HCT116 (cell line): ENCODE data around the gene MAP3K9. TPM values are rescaled to one million over a fixed set of nuclear protein-coding genes. Genes with fewer than 3 reads are reported as not detected.

Source experiments
- ATAC-seq: fragments of 200-7000 bp; cut with Tn5 transposase; 2 replicates; pipeline ENCODE4 v1.9.1; 2020; ENCODE audit warnings: mild to moderate bottlenecking, moderate library complexity
- BruUV-seq: library from RNA; stranded (reverse); fragments of 400-500 nt; replicated peaks from 2 replicates; lab custom pipeline; 2021; lab: Mats Ljungman, UMichigan
- CTCF ChIA-PET: fragments of 300-600 bp; sonication (Branson Sonifier 250); formaldehyde crosslinking; loops from one replicate; lab custom pipeline; 2021; ENCODE audit warnings: antibody characterized with exemption; lab: Charles Lee
- POLR2A ChIA-PET: fragments of 300-600, 350-600 bp; sonication (Branson Sonifier 250); formaldehyde crosslinking; loops from one replicate; lab custom pipeline; 2021; ENCODE audit warnings: antibody characterized with exemption; lab: Charles Lee
- RAD21 ChIA-PET, 2 experiments: fragments of 300-600 bp; sonication (Branson Sonifier 250); formaldehyde crosslinking; loops; one replicate each; lab custom pipeline; 2023; ENCODE audit warnings: low total read pairs in 2 of 2; ENCODE audit not compliant: uncharacterized antibody in 2 of 2, unreplicated experiment in 2 of 2, low non-redundant PET in 1 of 2; lab: Charles Lee
- DNase-seq: peaks from one replicate; pipeline ENCODE4 v3.0.0-alpha.2; 2010; ENCODE audit warnings: low read depth, low spot score
- H2AFZ ChIP-seq: fragments of 200-600 bp; shearing (Covaris generic), sonication (generic); 2 replicates; pipeline ENCODE4 v1.6.1; 2017; ENCODE audit warnings: low read depth, mixed run types, mixed read lengths, antibody characterized with exemption, low read length; ENCODE audit not compliant: poor library complexity, severe bottlenecking
- H3K27ac ChIP-seq: 2 replicates; pipeline ENCODE4 v1.5.1; 2012; ENCODE audit warnings: low read depth, low read length
- H3K27me3 ChIP-seq: fragments of 200-600 bp; sonication (generic); 2 replicates; pipeline ENCODE4 v1.6.1; 2016; ENCODE audit warnings: mixed run types, low read length, mixed read lengths; ENCODE audit not compliant: insufficient read depth
- H3K36me3 ChIP-seq, 2 experiments: fragments of 200-500 bp in 1 of 2; fragments of 200-600 bp in 1 of 2; sonication (Bioruptor generic) in 1 of 2; sonication (generic) in 1 of 2; 2 replicates each; pipeline versions ENCODE4 v1.5.1 to v1.6.1; 2014 to 2016; ENCODE audit warnings: low read length in 2 of 2, inconsistent platforms in 1 of 2, mixed read lengths in 1 of 2, mixed run types in 1 of 2; ENCODE audit not compliant: insufficient read depth in 2 of 2, control insufficient read depth in 1 of 2
- H3K4me1 ChIP-seq, 2 experiments: fragments of 200-600 bp in 1 of 2; sonication (generic) in 1 of 2; 2 replicates each; pipeline versions ENCODE4 v1.5.1 to v1.6.1; 2012 to 2017; ENCODE audit warnings: low read length in 2 of 2, inconsistent platforms in 1 of 2, mild to moderate bottlenecking in 1 of 2, mixed read lengths in 1 of 2, mixed run types in 1 of 2, moderate library complexity in 1 of 2; ENCODE audit not compliant: insufficient read depth in 2 of 2, control insufficient read depth in 1 of 2
- H3K4me2 ChIP-seq: fragments of 200-600 bp; sonication (generic); 2 replicates; pipeline ENCODE4 v1.6.1; 2017; ENCODE audit warnings: mixed run types, low read length, mixed read lengths
- H3K4me3 ChIP-seq, 2 experiments: fragments of 200-600 bp in 1 of 2; sonication (generic) in 1 of 2; replicated peaks in 1 of 2; 2 replicates each; pipeline ENCODE4 v1.5.1; 2011 to 2016; ENCODE audit warnings: low read length in 2 of 2, control low read depth in 1 of 2, low read depth in 1 of 2, mild to moderate bottlenecking in 1 of 2, mixed read lengths in 1 of 2, mixed run types in 1 of 2
- H3K79me2 ChIP-seq: fragments of 200-600 bp; sonication (generic); 2 replicates; pipeline ENCODE4 v1.6.1; 2017; ENCODE audit warnings: mild to moderate bottlenecking, mixed run types, low read length, moderate library complexity, mixed read lengths; ENCODE audit not compliant: insufficient read depth
- H3K9ac ChIP-seq: fragments of 200-600 bp; sonication (generic); 2 replicates; pipeline ENCODE4 v1.6.1; 2016; ENCODE audit warnings: low read length, mixed read lengths
- H3K9me2 ChIP-seq: fragments of 200-600 bp; sonication (generic), shearing (Covaris generic); 2 replicates; pipeline ENCODE4 v1.6.1; 2017; ENCODE audit warnings: mixed run types, mild to moderate bottlenecking, moderate library complexity; ENCODE audit not compliant: insufficient read depth
- H3K9me3 ChIP-seq, 2 experiments: fragments of 200-500 bp in 1 of 2; fragments of 200-600 bp in 1 of 2; sonication (Bioruptor generic) in 1 of 2; sonication (generic) in 1 of 2; 2 replicates each; pipeline ENCODE4 v1.6.1; 2014 to 2017; ENCODE audit warnings: low read length in 2 of 2, mixed read lengths in 2 of 2, inconsistent platforms in 1 of 2, low read depth in 1 of 2, mild to moderate bottlenecking in 1 of 2, mixed run types in 1 of 2, moderate library complexity in 1 of 2; ENCODE audit not compliant: control insufficient read depth in 1 of 2, insufficient read depth in 1 of 2
- H4K20me1 ChIP-seq: fragments of 200-600 bp; sonication (generic), shearing (Covaris generic); 2 replicates; pipeline ENCODE4 v1.6.1; 2017; ENCODE audit warnings: mixed run types, mild to moderate bottlenecking, moderate library complexity; ENCODE audit not compliant: insufficient read depth
- CEBPB ChIP-seq: IDR thresholded peaks from 2 replicates; pipeline ENCODE4 v1.6.1; 2012; ENCODE audit warnings: low read depth
- EGR1 ChIP-seq: IDR thresholded peaks from 2 replicates; pipeline ENCODE4 v1.6.1; 2012; ENCODE audit warnings: low read depth
- EZH2 ChIP-seq: fragments of 200-600 bp; sonication (generic); IDR thresholded peaks from 2 replicates; pipeline ENCODE4 v1.6.1; 2017; ENCODE audit warnings: antibody characterized with exemption, mixed run types
- FOSL1 ChIP-seq: IDR thresholded peaks from 2 replicates; pipeline ENCODE4 v1.6.1; 2012; ENCODE audit warnings: low read depth
- JUND ChIP-seq: IDR thresholded peaks from 2 replicates; pipeline ENCODE4 v1.6.1; 2012
- MAX ChIP-seq: IDR thresholded peaks from 2 replicates; pipeline ENCODE4 v1.6.1; 2012
- POLR2A ChIP-seq: IDR thresholded peaks from 2 replicates; pipeline ENCODE4 v1.7.0; 2011; ENCODE audit warnings: borderline replicate concordance; ENCODE audit not compliant: insufficient read depth, insufficient read length; ENCODE audit errors: extremely low read depth
- POLR2AphosphoS5 ChIP-seq: IDR thresholded peaks from 2 replicates; pipeline ENCODE4 v1.6.1; 2011; ENCODE audit warnings: mild to moderate bottlenecking, low read depth, low read length, moderate library complexity
- RAD21 ChIP-seq: IDR thresholded peaks from 2 replicates; pipeline ENCODE4 v1.6.1; 2012; ENCODE audit warnings: low read depth, mild to moderate bottlenecking
- SIN3A ChIP-seq: IDR thresholded peaks from 2 replicates; pipeline ENCODE4 v1.6.1; 2012; ENCODE audit warnings: low read depth
- SRF ChIP-seq: IDR thresholded peaks from 2 replicates; pipeline ENCODE4 v1.6.1; 2012; ENCODE audit warnings: low read depth
- TCF7L2 ChIP-seq: IDR thresholded peaks from 2 replicates; pipeline ENCODE4 v1.7.0; 2011; ENCODE audit warnings: borderline replicate concordance, inconsistent platforms; ENCODE audit not compliant: insufficient read depth, insufficient read length; ENCODE audit errors: extremely low read depth
- YY1 ChIP-seq: IDR thresholded peaks from 2 replicates; pipeline ENCODE4 v1.6.1; 2011; ENCODE audit warnings: low read length, low read depth, moderate library complexity, mild to moderate bottlenecking; ENCODE audit not compliant: insufficient replicate concordance; ENCODE audit errors: extremely low read depth
- ZBTB33 ChIP-seq: IDR thresholded peaks from 2 replicates; pipeline ENCODE4 v1.6.1; 2011; ENCODE audit warnings: mild to moderate bottlenecking, low read length, moderate library complexity; ENCODE audit not compliant: insufficient replicate concordance; ENCODE audit errors: extremely low read depth
- ZFX ChIP-seq: fragments of 450-650 bp; IDR thresholded peaks from 2 replicates; pipeline ENCODE4 v1.6.1; 2017
- ZNF274 ChIP-seq: fragments of 200-500 bp; sonication (Bioruptor generic); IDR thresholded peaks from 2 replicates; pipeline ENCODE4 v1.6.1; 2014; ENCODE audit warnings: mild to moderate bottlenecking, low read depth, low read length, inconsistent platforms
- intact Hi-C: fragments of 100-400 bp; cut with micrococcal nuclease; formaldehyde crosslinking; loops from 2 replicates; pipeline ENCODE4 v1.10.0; 2022
- total RNA-seq: library from RNA; stranded (reverse); gene quantifications from one replicate; pipeline ENCODE4 v1.2.1, GENCODE V29; 2021; ENCODE audit not compliant: unreplicated experiment
- TF ChIP-seq, protein P1 (sequence below): IDR thresholded peaks from 2 replicates; pipeline ENCODE4 v1.6.1; 2012

MAP3K9 gene
- total RNA-seq, 1 experiment from 2014 or later: 11.7 TPM

- DNase-seq: no peak
- POLR2A ChIA-PET: no interaction called here
- TF ChIP-seq SRF (no peak), TCF7L2 (no peak), CEBPB (no peak)
- TF ChIP-seq, all 23 proteins: peak for 0
- no peak overlapping the region for H3K27ac ChIP-seq
- H3K4me1 ChIP-seq: peaks cover 0 to 20% of the 10 kb centered on the region in 2 experiments; a peak in 2 of 4 replicates
- no peak overlapping the region for H3K4me3 ChIP-seq
- no peak overlapping the region for H2AFZ ChIP-seq
- no peak overlapping the region for H3K4me2 ChIP-seq
- H4K20me1 ChIP-seq: no peaks in the 10 kb centered on the region
- no peaks in the 10 kb centered on the region for H3K9me3 ChIP-seq
- no peaks in the 10 kb centered on the region for H3K36me3 ChIP-seq
- intact Hi-C loops: loop anchor here (10.0 kb wide), 1 partner anchor 238 kb away; no protein-coding TSS in a partner anchor
- RAD21 ChIA-PET: no interaction called here
- CTCF ChIA-PET: no interaction called here
- no peaks in the 10 kb centered on the region for H3K27me3 ChIP-seq
- no peak for ATAC-seq
- no peak overlapping the region for H3K9ac ChIP-seq
- H3K9me2 ChIP-seq: no peaks in the 10 kb centered on the region
- no peaks in the 10 kb centered on the region for H3K79me2 ChIP-seq
- BruUV-seq: no TSS peak
These were observed 92.4 kb downstream of the MAP3K9 start for GRCh38 chr14:70716958-70717357.

- CTCF ChIA-PET: interaction anchor here (1.0 kb wide), 2 partner anchors 93 to 101 kb away, joined by 3 to 9 read pairs; no protein-coding TSS in a partner anchor
- Histone ChIP-seq H3K4me1 (peaks cover 0 to 20% of the 10 kb centered on the region in 2 experiments; a peak in 2 of 4 replicates), H3K4me2 (no peak overlapping the region), H2AFZ (no peak overlapping the region), H3K79me2 (no peaks in the 10 kb centered on the region), H3K4me3 (no peak overlapping the region), H4K20me1 (no peaks in the 10 kb centered on the region), H3K27ac (no peak overlapping the region), H3K36me3 (no peaks in the 10 kb centered on the region), H3K9me3 (no peaks in the 10 kb centered on the region), H3K9ac (no peak overlapping the region), H3K27me3 (no peaks in the 10 kb centered on the region), H3K9me2 (no peaks in the 10 kb centered on the region)
- TF ChIP-seq ZNF274: no peak
- no peak for TF ChIP-seq YY1
- no peak for TF ChIP-seq CEBPB
- no peak for TF ChIP-seq ZBTB33
- TF ChIP-seq EZH2: no peak
- TF ChIP-seq MAX: no peak
- TF ChIP-seq EGR1: no peak
- TF ChIP-seq ZFX: no peak
- no peak for TF ChIP-seq TCF7L2
- TF ChIP-seq POLR2A: no peak
- no peak for TF ChIP-seq SIN3A
- TF ChIP-seq FOSL1: no peak
- TF ChIP-seq, protein P1, sequence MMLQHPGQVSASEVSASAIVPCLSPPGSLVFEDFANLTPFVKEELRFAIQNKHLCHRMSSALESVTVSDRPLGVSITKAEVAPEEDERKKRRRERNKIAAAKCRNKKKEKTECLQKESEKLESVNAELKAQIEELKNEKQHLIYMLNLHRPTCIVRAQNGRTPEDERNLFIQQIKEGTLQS: no peak
- TF ChIP-seq POLR2AphosphoS5: no peak
- TF ChIP-seq JUND: no peak
- TF ChIP-seq RAD21: no peak
- intact Hi-C loops: loop anchor here (10.0 kb wide), 1 partner anchor 238 kb away; no protein-coding TSS in a partner anchor
- ATAC-seq (no peak), DNase-seq (no peak)
- RAD21 ChIA-PET: no interaction called here
- POLR2A ChIA-PET: no interaction called here
- no TSS peak for BruUV-seq
These were observed 92.8 kb downstream of the MAP3K9 start for GRCh38 chr14:70716483-70716882.
